ENCODE measurements around the gene PIGR. TPM values are rescaled to one million over a fixed set of nuclear protein-coding genes. Genes with fewer than 3 reads are reported as not detected.

Gene PIGR
- total and polyA plus RNA-seq, 7 experiments from 2014 or later, result not detected

DNA sequence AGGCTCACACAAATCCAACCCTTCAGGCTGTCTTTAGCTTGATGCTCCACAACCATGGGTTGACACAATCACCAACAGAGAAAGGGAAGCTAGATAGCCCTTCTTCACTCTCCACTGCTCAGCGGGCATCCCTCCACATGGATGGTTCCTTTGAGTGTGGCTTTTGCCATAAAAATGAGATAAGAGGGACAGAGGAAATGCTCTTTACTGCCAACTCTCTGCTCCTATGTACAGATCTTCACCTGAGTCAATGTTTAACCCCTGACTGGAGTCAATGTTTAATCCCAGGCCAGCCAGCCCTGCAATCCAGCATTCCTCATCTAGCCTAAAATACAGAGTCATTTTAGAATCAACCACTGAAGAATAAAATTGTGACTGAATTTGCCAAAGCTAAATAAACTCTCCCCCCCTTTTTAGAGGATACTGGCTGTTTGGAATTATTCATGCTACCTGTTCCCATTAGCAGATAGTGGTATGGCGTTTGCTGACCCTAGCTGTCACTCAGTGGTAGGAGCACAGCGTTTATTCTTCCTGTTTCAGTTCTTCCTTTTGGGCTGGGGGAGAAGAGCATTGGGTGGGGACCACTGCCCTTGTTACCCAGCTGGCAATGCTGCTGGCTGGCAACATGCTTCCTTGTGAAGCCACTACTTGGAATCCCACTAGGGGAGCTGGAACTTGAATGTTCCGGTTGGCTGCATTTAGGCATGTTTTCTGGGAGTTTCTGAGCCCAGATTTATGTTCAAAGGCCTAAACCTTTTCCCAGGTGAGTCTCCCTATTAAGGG lies 5.2 kb upstream of the PIGR start:
- no peaks in the 10 kb centered on the region for H3K4me1 ChIP-seq (ENCODE audit: control insufficient read depth in 2 of 2, insufficient read depth in 2 of 2, low read length in 2 of 2)
- intact Hi-C loops (cut with micrococcal nuclease), result no loop called here
- no peaks in the 10 kb centered on the region for H3K27me3 ChIP-seq (ENCODE audit: control insufficient read depth in 2 of 2, insufficient read depth in 2 of 2, low read length in 2 of 2)
- no peaks in the 10 kb centered on the region for H3K9me3 ChIP-seq (ENCODE audit: control insufficient read depth in 2 of 3, low read length in 3 of 3)
- no peak overlapping the region for H3K4me3 ChIP-seq (ENCODE audit: low read length)
- Mint-ChIP-seq H3K9me3 (peaks cover 0 to 6% (median 0%) of the 10 kb centered on the region in 11 donors), H3K4me3 (no peak overlapping the region), H3K27ac (peak overlapping the region in 1 of 9 donors; percentile 11), H3K36me3 (peaks cover 0 to 5% (median 0%) of the 10 kb centered on the region in 5 donors), H3K27me3 (peaks cover 0 to 13% (median 0%) of the 10 kb centered on the region in 5 donors), H3K4me1 (peaks cover 0 to 18% (median 0%) of the 10 kb centered on the region in 7 donors)
- no peak for DNase-seq
- POLR2A ChIA-PET, result interaction anchor here (0.5 to 1.0 kb wide), 5 partner anchors 16 to 135 kb away, joined by 3 to 6 read pairs (median 3); no protein-coding TSS in a partner anchor
- H3K36me3 ChIP-seq (ENCODE audit: control insufficient read depth in 2 of 3, insufficient read depth in 3 of 3, low read length in 3 of 3), result no peaks in the 10 kb centered on the region
- CTCF ChIA-PET, result interaction anchor here (0.5 to 1.0 kb wide), 2 partner anchors 15 to 846 kb away, joined by 3 to 5 read pairs; no protein-coding TSS in a partner anchor
- ATAC-seq, result no peak
- H3K27ac ChIP-seq (ENCODE audit: low read depth, low read length), result no peak overlapping the region

GRCh38 chr1:206949641-206950040 lies 3.4 kb upstream of the PIGR start:
- Mint-ChIP-seq H3K36me3 (peaks cover 0 to 5% (median 0%) of the 10 kb centered on the region in 5 donors), H3K9me3 (peaks cover 0 to 6% (median 0%) of the 10 kb centered on the region in 11 donors), H3K4me3 (no peak overlapping the region), H3K4me1 (peaks cover 0 to 6% (median 0%) of the 10 kb centered on the region in 7 donors), H3K27me3 (peaks cover 0 to 32% (median 8%) of the 10 kb centered on the region in 5 donors), H3K27ac (no peak overlapping the region)
- Histone ChIP-seq H3K9me3 (ENCODE audit: control insufficient read depth in 2 of 3, low read length in 3 of 3) (no peaks in the 10 kb centered on the region), H3K27me3 (ENCODE audit: control insufficient read depth in 2 of 2, insufficient read depth in 2 of 2, low read length in 2 of 2) (no peaks in the 10 kb centered on the region), H3K4me1 (ENCODE audit: control insufficient read depth in 2 of 2, insufficient read depth in 2 of 2, low read length in 2 of 2) (peaks cover 0 to under 1% of the 10 kb centered on the region in 2 donors), H3K36me3 (ENCODE audit: control insufficient read depth in 2 of 3, insufficient read depth in 3 of 3, low read length in 3 of 3) (no peaks in the 10 kb centered on the region), H3K4me3 (ENCODE audit: low read length) (no peak overlapping the region), H3K27ac (ENCODE audit: low read depth, low read length) (no peak overlapping the region)
- ChIA-PET POLR2A (interaction anchor here (0.6 to 1.5 kb wide), 2 partner anchors 44 to 235 kb away, joined by 3 to 4 read pairs; no protein-coding TSS in a partner anchor), CTCF (interaction anchor here (0.8 to 2.8 kb wide), 2 partner anchors 17 to 32 kb away, joined by 3 to 15 read pairs; no protein-coding TSS in a partner anchor)
- intact Hi-C loops (cut with micrococcal nuclease), result no loop called here
- DNase-seq (no peak), ATAC-seq (no peak)

GRCh38 chr1:206949208-206949607 lies 2.9 kb upstream of the PIGR start:
- ChIA-PET POLR2A (interaction anchor here (0.7 to 1.5 kb wide), 2 partner anchors 44 to 79 kb away, joined by 3 to 4 read pairs; no protein-coding TSS in a partner anchor), CTCF (interaction anchor here (2.8 kb wide), 1 partner anchor 16 kb away, joined by 15 read pairs; no protein-coding TSS in a partner anchor)
- DNase-seq, result no peak
- no peaks in the 10 kb centered on the region for H3K9me3 ChIP-seq (ENCODE audit: control insufficient read depth in 2 of 3, low read length in 3 of 3)
- H3K4me1 Mint-ChIP-seq, result peaks cover 0 to 7% (median 0%) of the 10 kb centered on the region in 7 donors
- intact Hi-C loops (cut with micrococcal nuclease), result no loop called here
- no peak for ATAC-seq
- no peak overlapping the region for H3K4me3 ChIP-seq (ENCODE audit: low read length)
- peaks cover 0 to 5% (median 0%) of the 10 kb centered on the region in 5 donors for H3K36me3 Mint-ChIP-seq
- no peaks in the 10 kb centered on the region for H3K27me3 ChIP-seq (ENCODE audit: control insufficient read depth in 2 of 2, insufficient read depth in 2 of 2, low read length in 2 of 2)
- H3K4me3 Mint-ChIP-seq, result no peak overlapping the region
- H3K27me3 Mint-ChIP-seq, result peaks cover 0 to 35% (median 8%) of the 10 kb centered on the region in 5 donors
- H3K27ac ChIP-seq (ENCODE audit: low read depth, low read length), result no peak overlapping the region
- peaks cover 0 to 6% (median 0%) of the 10 kb centered on the region in 11 donors for H3K9me3 Mint-ChIP-seq
- no peaks in the 10 kb centered on the region for H3K36me3 ChIP-seq (ENCODE audit: control insufficient read depth in 2 of 3, insufficient read depth in 3 of 3, low read length in 3 of 3)
- peaks cover 0 to 4% of the 10 kb centered on the region in 2 donors for H3K4me1 ChIP-seq (ENCODE audit: control insufficient read depth in 2 of 2, insufficient read depth in 2 of 2, low read length in 2 of 2)
- H3K27ac Mint-ChIP-seq, result no peak overlapping the region

- CTCF ChIA-PET, result interaction anchor here (1.6 to 2.8 kb wide), 2 partner anchors 15 to 35 kb away, joined by 4 to 15 read pairs; no protein-coding TSS in a partner anchor
- Histone ChIP-seq H3K4me1 (ENCODE audit: control insufficient read depth in 2 of 2, insufficient read depth in 2 of 2, low read length in 2 of 2) (peaks cover 0 to 6% of the 10 kb centered on the region in 2 donors), H3K27me3 (ENCODE audit: control insufficient read depth in 2 of 2, insufficient read depth in 2 of 2, low read length in 2 of 2) (no peaks in the 10 kb centered on the region), H3K4me3 (ENCODE audit: low read length) (no peak overlapping the region), H3K9me3 (ENCODE audit: control insufficient read depth in 2 of 3, low read length in 3 of 3) (no peaks in the 10 kb centered on the region), H3K27ac (ENCODE audit: low read depth, low read length) (no peak overlapping the region), H3K36me3 (ENCODE audit: control insufficient read depth in 2 of 3, insufficient read depth in 3 of 3, low read length in 3 of 3) (no peaks in the 10 kb centered on the region)
- DNase-seq, result no peak
- H3K9me3 Mint-ChIP-seq, result peaks cover 0 to 6% (median 0%) of the 10 kb centered on the region in 11 donors
- H3K27ac Mint-ChIP-seq, result no peak overlapping the region
- intact Hi-C loops (cut with micrococcal nuclease), result no loop called here
- no peak overlapping the region for H3K4me3 Mint-ChIP-seq
- peaks cover 0 to 7% (median 0%) of the 10 kb centered on the region in 7 donors for H3K4me1 Mint-ChIP-seq
- H3K27me3 Mint-ChIP-seq, result peaks cover 0 to 42% (median 8%) of the 10 kb centered on the region in 5 donors
- peaks cover 0 to 5% (median 0%) of the 10 kb centered on the region in 5 donors for H3K36me3 Mint-ChIP-seq
- ATAC-seq, result no peak
- POLR2A ChIA-PET, result interaction anchor here (0.7 kb wide), 2 partner anchors 70 to 131 kb away, joined by 3 to 4 read pairs; no protein-coding TSS in a partner anchor
These were observed 989 bp upstream of the PIGR start for GRCh38 chr1:206947255-206947654.

- H3K4me3 ChIP-seq (ENCODE audit: low read length), result no peak overlapping the region
- H3K27me3 ChIP-seq (ENCODE audit: control insufficient read depth in 2 of 2, insufficient read depth in 2 of 2, low read length in 2 of 2), result no peaks in the 10 kb centered on the region
- intact Hi-C loops (cut with micrococcal nuclease), result no loop called here
- ChIA-PET POLR2A (interaction anchor here (0.7 to 0.9 kb wide), 2 partner anchors 10 to 39 kb away, joined by 3 read pairs; no protein-coding TSS in a partner anchor), CTCF (interaction anchor here (0.6 to 1.0 kb wide), 2 partner anchors 10 to 37 kb away, joined by 3 to 4 read pairs; no protein-coding TSS in a partner anchor)
- no peaks in the 10 kb centered on the region for H3K36me3 ChIP-seq (ENCODE audit: control insufficient read depth in 2 of 3, insufficient read depth in 3 of 3, low read length in 3 of 3)
- H3K4me1 ChIP-seq (ENCODE audit: control insufficient read depth in 2 of 2, insufficient read depth in 2 of 2, low read length in 2 of 2), result peaks cover 0 to 6% of the 10 kb centered on the region in 2 donors
- Mint-ChIP-seq H3K4me1 (peaks cover 0 to 7% (median 0%) of the 10 kb centered on the region in 7 donors), H3K4me3 (no peak overlapping the region), H3K9me3 (peaks cover 0 to 6% (median 0%) of the 10 kb centered on the region in 11 donors), H3K27me3 (peaks cover 0 to 48% (median 8%) of the 10 kb centered on the region in 5 donors), H3K27ac (no peak overlapping the region), H3K36me3 (peaks cover 0 to 5% (median 0%) of the 10 kb centered on the region in 5 donors)
- DNase-seq, result no peak
- ATAC-seq, result no peak
- no peak overlapping the region for H3K27ac ChIP-seq (ENCODE audit: low read depth, low read length)
- H3K9me3 ChIP-seq (ENCODE audit: control insufficient read depth in 2 of 3, low read length in 3 of 3), result no peaks in the 10 kb centered on the region
These were observed 487 bp downstream of the PIGR start for GRCh38 chr1:206945779-206946178.

- Histone ChIP-seq H3K27me3 (ENCODE audit: control insufficient read depth in 2 of 2, insufficient read depth in 2 of 2, low read length in 2 of 2) (no peaks in the 10 kb centered on the region), H3K9me3 (ENCODE audit: control insufficient read depth in 2 of 3, low read length in 3 of 3) (no peaks in the 10 kb centered on the region), H3K36me3 (ENCODE audit: control insufficient read depth in 2 of 3, insufficient read depth in 3 of 3, low read length in 3 of 3) (no peaks in the 10 kb centered on the region), H3K27ac (ENCODE audit: low read depth, low read length) (no peak overlapping the region), H3K4me1 (ENCODE audit: control insufficient read depth in 2 of 2, insufficient read depth in 2 of 2, low read length in 2 of 2) (peaks cover 0 to 6% of the 10 kb centered on the region in 2 donors), H3K4me3 (ENCODE audit: low read length) (no peak overlapping the region)
- Mint-ChIP-seq H3K9me3 (peaks cover 0 to 1% (median 0%) of the 10 kb centered on the region in 11 donors), H3K4me3 (no peak overlapping the region), H3K27me3 (peaks cover 0 to 56% (median 8%) of the 10 kb centered on the region in 5 donors), H3K4me1 (peaks cover 0 to 7% (median 0%) of the 10 kb centered on the region in 7 donors), H3K36me3 (peaks cover 0 to under 1% (median 0%) of the 10 kb centered on the region in 5 donors), H3K27ac (no peak overlapping the region)
- peak; percentile 55 for ATAC-seq
- CTCF ChIA-PET, result interaction anchor here (1.0 to 1.1 kb wide), 2 partner anchors 11 to 38 kb away, joined by 4 read pairs; no protein-coding TSS in a partner anchor
- intact Hi-C loops (cut with micrococcal nuclease), result no loop called here
- POLR2A ChIA-PET, result interaction anchor here (0.7 kb wide), 1 partner anchor 9 kb away, joined by 3 read pairs; no protein-coding TSS in a partner anchor
- no peak for DNase-seq
These were observed 1.6 kb downstream of the PIGR start for GRCh38 chr1:206944703-206945102.
